IPS-15b (cell line): ENCODE data around the gene LDLR.
"Not testable (repeated sequence)": the region's sequence is repeated elsewhere in the genome, so short reads cannot be mapped to it uniquely, and the experiment has no call there.

Experiments used
- H3K27me3 ChIP-seq: one replicate; pipeline ENCODE4 v1.6.1; 2013; ENCODE audit warnings: low read length; ENCODE audit not compliant: control insufficient read depth, insufficient read depth
- H3K36me3 ChIP-seq: one replicate; pipeline ENCODE4 v1.6.1; 2013; ENCODE audit warnings: low read length; ENCODE audit not compliant: control insufficient read depth, insufficient read depth
- H3K4me1 ChIP-seq: one replicate; pipeline ENCODE4 v1.6.1; 2013; ENCODE audit warnings: mild to moderate bottlenecking, low read length; ENCODE audit not compliant: control insufficient read depth, insufficient read depth
- H3K4me3 ChIP-seq: one replicate; pipeline ENCODE4 v1.5.1; 2013; ENCODE audit warnings: low read depth, low read length
- H3K9ac ChIP-seq: one replicate; pipeline ENCODE4 v1.6.1; 2013; ENCODE audit warnings: low read depth, mild to moderate bottlenecking, low read length
- H3K9me3 ChIP-seq: one replicate; pipeline ENCODE4 v1.6.1; 2013; ENCODE audit warnings: mild to moderate bottlenecking, low read length; ENCODE audit not compliant: control insufficient read depth, insufficient read depth

Gene LDLR

GRCh38 chr19:11136400-11137101 is 47.3 kb downstream of the LDLR start:
- Histone ChIP-seq H3K36me3 (peaks cover 7% of the 10 kb centered on the region), H3K9ac (no peak overlapping the region), H3K4me3 (no peak overlapping the region), H3K9me3 (no peaks in the 10 kb centered on the region), H3K4me1 (no peaks in the 10 kb centered on the region), H3K27me3 (no peaks in the 10 kb centered on the region)

GRCh38 chr19:11137542-11138384 is 48.5 kb downstream of the LDLR start:
- no peaks in the 10 kb centered on the region for H3K36me3 ChIP-seq
- H3K27me3 ChIP-seq, result no peaks in the 10 kb centered on the region
- no peaks in the 10 kb centered on the region for H3K4me1 ChIP-seq
- H3K9me3 ChIP-seq, result no peaks in the 10 kb centered on the region
- H3K9ac ChIP-seq, result no peak overlapping the region
- peak overlapping the region; percentile 54 for H3K4me3 ChIP-seq

DNA sequence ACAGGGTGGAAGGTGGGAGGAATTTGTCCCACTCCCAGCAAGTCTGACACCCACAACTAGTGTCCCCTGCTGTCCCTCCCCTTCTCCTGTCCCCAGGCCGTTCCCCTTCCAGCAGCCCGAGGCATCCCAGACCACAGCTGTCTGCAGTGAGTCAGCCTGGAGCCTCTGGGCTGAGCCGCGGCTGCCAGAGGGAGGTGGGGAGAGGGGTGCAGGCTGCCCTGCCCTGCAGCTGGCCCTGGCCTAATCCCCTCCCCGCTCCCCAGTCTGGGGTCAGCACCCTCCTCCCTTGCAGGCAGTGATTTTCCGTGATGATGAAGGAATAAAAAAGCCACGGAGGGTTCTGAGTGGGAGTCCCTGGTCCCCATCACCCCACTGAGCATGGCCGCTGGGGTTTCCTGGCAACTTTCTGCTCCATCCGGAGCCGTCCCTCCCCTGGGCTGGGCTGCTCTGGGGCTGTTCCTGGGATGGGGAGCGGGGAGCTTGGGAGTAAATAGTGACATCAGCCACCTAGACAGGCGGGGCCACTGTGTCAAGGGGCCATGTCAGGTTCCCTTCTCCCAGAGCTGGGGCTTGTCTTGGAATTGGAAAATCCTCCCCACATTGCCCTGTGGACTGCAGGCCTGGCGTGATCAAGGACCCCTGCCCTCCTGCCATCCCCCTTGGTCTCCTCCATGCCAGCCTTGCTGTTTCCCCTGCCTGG is 49.5 kb downstream of the LDLR start:
- H3K4me3 ChIP-seq, result no peak overlapping the region
- peaks cover 2% of the 10 kb centered on the region for H3K4me1 ChIP-seq
- no peaks in the 10 kb centered on the region for H3K36me3 ChIP-seq
- no peaks in the 10 kb centered on the region for H3K27me3 ChIP-seq
- no peaks in the 10 kb centered on the region for H3K9me3 ChIP-seq
- H3K9ac ChIP-seq, result no peak overlapping the region

GRCh38 chr19:11140023-11140538 is 50.8 kb downstream of the LDLR start:
- H3K36me3 ChIP-seq, H3K9ac ChIP-seq, H3K27me3 ChIP-seq, H3K4me3 ChIP-seq, H3K9me3 ChIP-seq, H3K4me1 ChIP-seq: not testable (repeated sequence)

- Histone ChIP-seq H3K4me1 (peaks cover 2% of the 10 kb centered on the region), H3K27me3 (no peaks in the 10 kb centered on the region), H3K36me3 (peaks cover 6% of the 10 kb centered on the region), H3K9me3 (no peaks in the 10 kb centered on the region), H3K9ac (no peak overlapping the region), H3K4me3 (no peak overlapping the region)
Observed at GRCh38 chr19:11140896-11141295, 51.6 kb downstream of the LDLR start.

DNA sequence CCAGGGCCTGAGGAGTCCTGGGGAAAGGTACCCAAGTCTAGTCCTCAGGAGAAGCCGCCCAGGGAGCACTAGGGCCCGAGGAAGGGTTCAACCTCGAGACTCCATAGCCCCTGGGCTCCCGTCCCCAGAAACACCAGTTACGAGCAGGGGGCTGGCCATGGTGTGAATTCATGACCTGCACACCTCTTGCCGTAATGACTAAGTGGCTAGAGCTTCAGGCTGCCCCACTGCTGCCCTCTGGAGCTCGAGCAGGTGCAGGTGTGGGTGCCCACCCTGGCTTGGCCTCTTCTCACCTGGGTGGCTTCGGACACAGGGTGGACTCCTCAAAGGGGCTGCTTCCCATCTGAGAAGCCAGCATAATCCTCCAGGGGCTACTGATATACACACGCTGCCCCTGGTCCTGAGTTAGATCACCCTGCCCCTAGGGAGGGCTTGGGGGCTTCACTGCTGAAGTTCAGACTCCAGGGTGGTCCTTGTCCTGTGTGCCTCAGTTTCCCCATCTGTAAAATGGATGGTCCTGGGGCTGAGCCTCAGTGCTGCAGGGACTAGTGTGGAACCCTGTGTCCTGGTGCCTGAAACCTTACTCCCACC is 52.8 kb downstream of the LDLR start:
- H3K9me3 ChIP-seq, result no peaks in the 10 kb centered on the region
- peaks cover 9% of the 10 kb centered on the region for H3K36me3 ChIP-seq
- H3K4me1 ChIP-seq, result peaks cover 2% of the 10 kb centered on the region
- no peaks in the 10 kb centered on the region for H3K27me3 ChIP-seq
- H3K4me3 ChIP-seq, result no peak overlapping the region
- peak overlapping the region; percentile 24 for H3K9ac ChIP-seq

GRCh38 chr19:11142528-11143171 is 53.4 kb downstream of the LDLR start:
- Histone ChIP-seq H3K4me3 (no peak overlapping the region), H3K27me3 (no peaks in the 10 kb centered on the region), H3K36me3 (peaks cover 11% of the 10 kb centered on the region), H3K9ac (peak overlapping the region; percentile 54), H3K9me3 (no peaks in the 10 kb centered on the region), H3K4me1 (peaks cover 2% of the 10 kb centered on the region)

- H3K27me3 ChIP-seq, result no peaks in the 10 kb centered on the region
- peaks cover 18% of the 10 kb centered on the region for H3K36me3 ChIP-seq
- H3K4me1 ChIP-seq, result peaks cover 2% of the 10 kb centered on the region
- H3K4me3 ChIP-seq, result no peak overlapping the region
- no peak overlapping the region for H3K9ac ChIP-seq
- no peaks in the 10 kb centered on the region for H3K9me3 ChIP-seq
Observed at GRCh38 chr19:11145536-11145924, 56.3 kb downstream of the LDLR start.

- Histone ChIP-seq H3K27me3 (no peaks in the 10 kb centered on the region), H3K4me1 (peaks cover 2% of the 10 kb centered on the region), H3K36me3 (peaks cover 25% of the 10 kb centered on the region), H3K9ac (no peak overlapping the region), H3K4me3 (no peak overlapping the region), H3K9me3 (no peaks in the 10 kb centered on the region)
Observed at GRCh38 chr19:11148001-11148400, 58.7 kb downstream of the LDLR start.

- no peaks in the 10 kb centered on the region for H3K4me1 ChIP-seq
- H3K4me3 ChIP-seq, result no peak overlapping the region
- peaks cover 16% of the 10 kb centered on the region for H3K36me3 ChIP-seq
- no peaks in the 10 kb centered on the region for H3K27me3 ChIP-seq
- H3K9me3 ChIP-seq, result no peaks in the 10 kb centered on the region
- H3K9ac ChIP-seq, result no peak overlapping the region
Observed at GRCh38 chr19:11151181-11151580, 61.9 kb downstream of the LDLR start.
